Measurements from ENCODE around the gene MAML3.

Gene MAML3

DNA sequence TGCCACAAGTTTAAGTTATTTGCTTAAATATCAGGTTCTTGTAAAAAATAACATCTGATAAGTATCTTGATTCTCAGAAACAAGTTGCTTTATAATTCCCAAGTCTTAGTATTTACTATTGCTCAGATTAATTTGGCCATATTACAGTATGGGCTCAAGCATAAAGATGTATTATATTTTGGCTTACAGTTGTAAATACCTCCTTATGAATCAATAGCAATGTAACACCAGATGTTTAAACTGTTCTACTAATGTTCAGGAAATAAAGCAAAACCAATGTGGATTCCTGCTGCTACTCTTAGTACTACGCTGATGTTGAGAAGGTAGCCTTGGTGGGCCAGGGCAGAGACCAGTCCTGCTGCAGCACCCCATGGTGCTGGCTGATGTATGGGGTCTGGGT lies 385.6 kb downstream of the MAML3 start:
- no peak for DNase-seq

GRCh38 chr4:139767585-139767984 lies 386.4 kb downstream of the MAML3 start:
- DNase-seq: no peak

GRCh38 chr4:139767168-139767567 lies 386.8 kb downstream of the MAML3 start:
- DNase-seq: no peak

GRCh38 chr4:139764686-139765310 lies 389.2 kb downstream of the MAML3 start:
- no peak for DNase-seq

DNA sequence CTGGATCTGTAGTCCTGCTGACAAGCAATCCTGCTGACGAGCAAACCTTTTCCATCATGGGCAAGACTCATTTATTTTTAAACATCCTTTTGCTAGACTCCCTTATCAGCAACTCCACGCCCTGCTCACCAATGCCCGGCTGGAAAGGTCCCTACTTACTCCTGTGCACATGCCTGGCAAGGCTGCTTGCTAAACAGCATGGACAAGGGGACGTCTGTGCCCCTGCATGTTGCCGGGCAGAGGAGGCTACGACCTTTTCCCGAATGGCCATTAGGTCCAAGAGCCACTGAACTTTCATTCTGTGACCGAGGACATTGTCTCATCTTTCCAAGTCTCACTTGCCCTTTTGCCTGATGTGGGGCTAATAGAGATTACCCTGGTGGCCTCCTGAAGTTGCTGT lies 389.8 kb downstream of the MAML3 start:
- DNase-seq: no peak

DNA sequence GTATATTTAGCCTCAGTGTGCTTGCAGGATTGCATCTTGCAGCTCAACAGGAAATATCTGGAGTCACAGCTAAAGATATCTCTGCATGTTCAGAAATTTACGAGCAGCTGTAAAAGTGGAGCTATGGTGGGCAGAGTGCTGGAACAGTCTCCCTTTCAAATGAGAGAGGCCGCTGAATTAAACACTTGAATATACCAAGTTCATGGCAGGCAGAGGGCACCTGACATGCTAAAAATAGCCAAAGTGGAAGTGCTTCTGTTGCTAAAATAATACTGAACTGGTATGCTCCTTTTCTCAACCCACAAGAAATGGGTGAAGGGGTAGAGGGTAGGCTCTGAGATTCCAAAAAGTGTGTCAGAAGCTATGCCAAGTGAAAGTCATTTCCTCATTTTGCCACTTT lies 390.3 kb downstream of the MAML3 start:
- DNase-seq: no peak

DNA sequence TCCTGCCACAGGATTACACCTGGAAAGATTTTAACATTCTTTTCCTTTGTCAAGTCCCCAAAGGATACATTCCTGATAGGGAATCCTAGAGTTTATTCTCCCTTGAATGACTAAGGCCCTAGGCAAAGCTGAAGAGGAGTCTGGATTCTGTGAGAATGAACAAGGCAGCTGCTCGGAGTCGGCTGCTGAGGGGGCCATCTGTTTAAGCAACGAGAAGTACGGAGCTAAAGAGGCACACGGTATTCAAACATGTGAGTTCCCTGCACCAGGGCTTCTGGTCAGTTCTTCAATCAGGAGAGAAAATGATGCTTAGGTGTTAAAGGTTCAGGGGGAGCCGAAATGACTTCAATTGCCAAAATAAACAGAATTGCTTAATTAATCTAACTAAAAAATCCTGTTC lies 390.8 kb downstream of the MAML3 start:
- no peak for DNase-seq

DNA sequence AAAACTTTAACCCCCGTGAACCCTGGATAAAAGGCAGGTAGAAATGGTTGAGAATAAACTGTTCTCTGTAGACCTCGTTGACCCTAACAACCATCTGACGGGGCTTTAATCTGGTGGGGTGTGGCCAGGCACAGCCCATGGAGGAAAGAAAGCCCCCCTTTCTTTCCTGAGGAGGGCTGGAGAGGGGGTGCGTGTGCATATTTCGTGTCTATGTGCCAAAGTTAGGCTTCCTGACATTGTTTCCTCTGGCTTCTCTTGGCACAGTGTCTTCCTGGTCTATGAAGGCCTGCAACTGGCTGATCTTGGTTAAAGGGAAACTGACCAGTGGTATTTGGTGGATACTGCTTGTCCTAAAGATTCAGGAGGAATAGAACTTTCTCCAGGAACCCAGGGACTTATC lies 391.3 kb downstream of the MAML3 start:
- no peak for DNase-seq

GRCh38 chr4:139761461-139761860 lies 392.5 kb downstream of the MAML3 start:
- DNase-seq: no peak

- no peak for DNase-seq
Observed at GRCh38 chr4:139760567-139760966, 393.4 kb downstream of the MAML3 start.

GRCh38 chr4:139759097-139759496 lies 394.9 kb downstream of the MAML3 start:
- DNase-seq: no peak

GRCh38 chr4:139756391-139757180 lies 397.4 kb downstream of the MAML3 start:
- DNase-seq: no peak

- no peak for DNase-seq
Observed at GRCh38 chr4:139754938-139755337, 399.0 kb downstream of the MAML3 start.

GRCh38 chr4:139753686-139754085 lies 400.3 kb downstream of the MAML3 start:
- DNase-seq: no peak

GRCh38 chr4:139749835-139750498 lies 404.0 kb downstream of the MAML3 start:
- no peak for DNase-seq

- no peak for DNase-seq
Observed at GRCh38 chr4:139749338-139749737, 404.6 kb downstream of the MAML3 start.

DNA sequence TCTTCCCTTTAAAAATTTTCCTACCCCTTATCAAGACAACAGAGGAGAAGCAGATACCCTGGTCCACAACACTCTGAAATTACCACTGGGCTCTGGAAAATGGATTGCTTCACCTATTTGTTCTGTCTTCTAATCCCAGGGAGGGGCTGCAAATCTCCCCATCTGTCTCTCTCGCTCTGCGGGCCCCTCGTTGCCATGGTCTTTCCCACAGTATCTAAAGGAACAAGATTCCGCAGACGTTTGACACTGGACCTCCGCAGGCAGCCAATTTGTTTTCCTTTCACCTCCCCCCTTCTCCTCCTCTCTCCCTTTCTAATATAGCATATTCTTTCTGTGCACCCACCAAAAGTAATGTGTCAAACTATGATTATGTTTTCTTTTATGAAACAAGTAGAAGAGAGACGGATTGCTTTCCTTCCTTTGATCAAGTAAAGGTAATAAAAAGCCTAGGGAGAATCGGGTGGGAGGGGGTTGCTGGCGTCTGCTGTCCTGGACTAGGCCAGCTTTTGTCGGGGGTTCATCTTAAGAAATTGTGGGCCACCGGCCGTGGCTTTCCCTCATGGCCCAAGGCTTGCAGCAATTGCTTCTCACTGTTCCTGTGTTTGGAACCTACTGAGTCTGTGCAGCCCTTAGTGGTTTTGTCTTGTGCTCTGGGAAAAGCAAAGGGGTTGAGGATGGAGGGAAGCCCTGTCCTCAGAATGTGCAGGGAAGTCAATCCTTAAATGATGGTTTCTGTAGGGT lies 407.4 kb downstream of the MAML3 start:
- DNase-seq: no peak

- no peak for DNase-seq
Observed at GRCh38 chr4:139745111-139745639, 408.8 kb downstream of the MAML3 start.

DNA sequence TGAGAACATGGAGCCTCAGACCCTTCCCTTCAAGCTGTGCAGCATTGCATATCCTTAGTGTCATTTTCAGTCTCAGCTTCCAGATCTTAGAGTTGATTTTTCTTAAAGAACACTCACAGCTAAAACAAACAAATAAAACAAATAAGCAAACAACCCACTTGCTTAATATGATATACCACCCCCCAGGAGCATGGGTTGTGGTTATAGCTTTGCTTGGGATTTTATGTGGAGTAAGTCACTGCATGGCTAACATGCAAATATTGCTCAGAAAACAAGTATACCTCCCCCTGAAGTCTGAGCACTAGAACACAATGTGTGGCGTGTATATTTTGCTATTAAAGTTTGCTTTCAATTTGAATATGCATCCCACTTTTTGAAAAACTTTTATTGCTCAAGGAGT lies 409.8 kb downstream of the MAML3 start:
- DNase-seq: no peak

- DNase-seq: no peak
Observed at GRCh38 chr4:139743027-139743426, 411.0 kb downstream of the MAML3 start.

DNA sequence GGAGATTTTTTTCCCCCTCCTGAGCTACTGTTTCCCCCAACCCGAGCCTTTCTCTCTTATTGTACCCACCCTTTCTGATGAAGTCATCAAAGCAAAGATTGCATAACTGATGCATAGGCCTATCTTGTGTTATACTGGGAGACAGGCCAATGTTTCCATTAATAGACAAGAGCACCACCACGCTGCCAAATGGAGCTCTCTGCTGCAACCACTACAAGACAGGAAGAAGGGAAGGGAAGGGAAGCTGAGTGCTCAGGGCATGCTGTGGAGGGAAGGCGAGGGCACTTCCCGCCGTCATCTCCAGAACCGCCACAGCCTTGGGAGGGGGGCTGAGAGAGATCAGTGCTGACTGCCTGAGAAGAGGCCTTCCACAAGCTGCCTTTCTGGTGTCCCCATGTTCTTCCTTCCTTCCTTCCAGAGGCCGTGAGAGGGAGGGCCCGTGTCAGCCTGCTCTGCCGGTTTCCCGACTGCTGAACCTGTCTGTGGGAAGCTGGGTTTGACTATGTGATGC lies 413.4 kb downstream of the MAML3 start:
- DNase-seq: no peak

- DNase-seq: no peak
Observed at GRCh38 chr4:139740121-139740520, 413.9 kb downstream of the MAML3 start.

Data from CD4-positive, alpha-beta T cell treated with Interleukin-10 for 1 hour (primary cell).